ENCODE results near the gene PDHX.
"Not testable (repeated sequence)": the region's sequence is repeated elsewhere in the genome, so short reads cannot be mapped to it uniquely, and the experiment has no call there.

PDHX gene

GRCh38 chr11:34911676-34912075 is 4.7 kb upstream of the PDHX start:
- TF ChIP-seq CTCF (IDR thresholded peaks at IDR 0.05), result no peak
- Histone ChIP-seq H3K27ac (no peak overlapping the region), H3K4me3 (ENCODE audit: low read depth in 1 of 2, low read length in 1 of 2) (no peak overlapping the region)

GRCh38 chr11:34913556-34913955 is 2.9 kb upstream of the PDHX start:
- peaks cover 38% of the 10 kb centered on the region in 2 experiments for H3K4me1 ChIP-seq (ENCODE audit: control insufficient read depth in 1 of 2, insufficient read depth in 1 of 2, low read depth in 1 of 2, low read length in 1 of 2)
- H3K36me3 ChIP-seq; H3K27ac ChIP-seq; H3K4me3 ChIP-seq (ENCODE audit: low read depth in 1 of 2, low read length in 1 of 2); H3K27me3 ChIP-seq; H3K9me3 ChIP-seq: not testable (repeated sequence)

More at GRCh38 chr11:34911676-34912075, 4.7 kb upstream of the PDHX start:
- no peaks in the 10 kb centered on the region for H3K27me3 ChIP-seq
- peaks cover 30 to 32% of the 10 kb centered on the region in 2 experiments for H3K4me1 ChIP-seq (ENCODE audit: control insufficient read depth in 1 of 2, insufficient read depth in 1 of 2, low read depth in 1 of 2, low read length in 1 of 2)
- H3K36me3 ChIP-seq, result no peaks in the 10 kb centered on the region
- no peaks in the 10 kb centered on the region for H3K9me3 ChIP-seq

- no peaks in the 10 kb centered on the region for H3K36me3 ChIP-seq
- no peak for TF ChIP-seq CTCF (IDR thresholded peaks at IDR 0.05)
- H3K27ac ChIP-seq, result peak overlapping the region; percentile 89
- no peaks in the 10 kb centered on the region for H3K9me3 ChIP-seq
- H3K4me3 ChIP-seq (ENCODE audit: low read depth in 1 of 2, low read length in 1 of 2), result peak overlapping the region; percentile 68 to 98
- H3K4me1 ChIP-seq (ENCODE audit: control insufficient read depth in 1 of 2, insufficient read depth in 1 of 2, low read depth in 1 of 2, low read length in 1 of 2), result peaks cover 24 to 27% of the 10 kb centered on the region in 2 experiments
- no peaks in the 10 kb centered on the region for H3K27me3 ChIP-seq
Measured at GRCh38 chr11:34915136-34916014, 1.0 kb upstream of the PDHX start.

- TF ChIP-seq CTCF (IDR thresholded peaks at IDR 0.05), result no peak
- H3K27me3 ChIP-seq, result no peaks in the 10 kb centered on the region
- H3K4me1 ChIP-seq (ENCODE audit: control insufficient read depth in 1 of 2, insufficient read depth in 1 of 2, low read depth in 1 of 2, low read length in 1 of 2), result peaks cover 19 to 21% of the 10 kb centered on the region in 2 experiments
- H3K27ac ChIP-seq, result peak overlapping the region; percentile 89
- peak overlapping the region; percentile 68 to 98 for H3K4me3 ChIP-seq (ENCODE audit: low read depth in 1 of 2, low read length in 1 of 2)
- H3K36me3 ChIP-seq, result no peaks in the 10 kb centered on the region
- no peaks in the 10 kb centered on the region for H3K9me3 ChIP-seq
Measured at GRCh38 chr11:34916843-34917770, 689 bp downstream of the PDHX start.

GRCh38 chr11:34921156-34921555 is 4.7 kb downstream of the PDHX start:
- Histone ChIP-seq H3K4me3 (ENCODE audit: low read depth in 1 of 2, low read length in 1 of 2) (no peak overlapping the region), H3K27me3 (no peaks in the 10 kb centered on the region), H3K4me1 (ENCODE audit: control insufficient read depth in 1 of 2, insufficient read depth in 1 of 2, low read depth in 1 of 2, low read length in 1 of 2) (peaks cover 18 to 20% of the 10 kb centered on the region in 2 experiments), H3K36me3 (no peaks in the 10 kb centered on the region), H3K27ac (no peak overlapping the region), H3K9me3 (no peaks in the 10 kb centered on the region)
- no peak for TF ChIP-seq CTCF (IDR thresholded peaks at IDR 0.05)

Data from neutrophil (primary cell).